GM12875 (cell line): ENCODE results near the gene CREB5.

Source experiments
- H3K4me3 ChIP-seq: one replicate; pipeline ENCODE4 v1.5.1; 2011; ENCODE audit warnings: low read depth, low read length, control low read depth
- CTCF ChIP-seq: IDR thresholded peaks from 2 replicates; pipeline ENCODE4 v1.5.1; 2011; ENCODE audit warnings: low read depth, mild to moderate bottlenecking, control low read depth, inconsistent platforms, low read length, moderate library complexity, borderline replicate concordance; ENCODE audit not compliant: insufficient read depth

The CREB5 gene

GRCh38 chr7:28682801-28683200, 270.5 kb downstream of the CREB5 start:
- TF ChIP-seq CTCF, result no peak
- H3K4me3 ChIP-seq, result no peak overlapping the region

- TF ChIP-seq CTCF, result no peak
- H3K4me3 ChIP-seq, result no peak overlapping the region
These were observed 272.4 kb downstream of the CREB5 start for GRCh38 chr7:28684650-28685241.

- no peak for TF ChIP-seq CTCF
- no peak overlapping the region for H3K4me3 ChIP-seq
These were observed 272.9 kb downstream of the CREB5 start for GRCh38 chr7:28685242-28685643.

- no peak overlapping the region for H3K4me3 ChIP-seq
These were observed 273.5 kb downstream of the CREB5 start for GRCh38 chr7:28685644-28686417.

GRCh38 chr7:28686418-28686800, 274.1 kb downstream of the CREB5 start:
- no peak overlapping the region for H3K4me3 ChIP-seq
- no peak for TF ChIP-seq CTCF

More at GRCh38 chr7:28685644-28686417, 273.5 kb downstream of the CREB5 start:
- no peak for TF ChIP-seq CTCF

- no peak for TF ChIP-seq CTCF
- H3K4me3 ChIP-seq, result no peak overlapping the region
These were observed 275.2 kb downstream of the CREB5 start for GRCh38 chr7:28687537-28687936.

GRCh38 chr7:28688174-28688573, 275.9 kb downstream of the CREB5 start:
- no peak overlapping the region for H3K4me3 ChIP-seq
- TF ChIP-seq CTCF, result no peak
